HEK293 (cell line): ENCODE results near the gene CEP41.

Source experiments
- CTCF ChIP-seq: fragments of 450-650 bp; formaldehyde crosslinking; IDR thresholded peaks from 2 replicates; pipeline ENCODE4 v1.5.1; 2016; ENCODE audit warnings: missing biosample characterization, missing genetic modification characterization
- SETDB1 ChIP-seq: IDR thresholded peaks from one replicate; pipeline ENCODE4 v1.6.1; 2017; ENCODE audit warnings: mild to moderate bottlenecking, low read length, moderate library complexity, mixed read lengths; ENCODE audit not compliant: insufficient read length
- SP2 ChIP-seq: fragments of 450-650 bp; formaldehyde crosslinking; IDR thresholded peaks from 2 replicates; pipeline ENCODE4 v1.5.1; 2016; ENCODE audit warnings: missing biosample characterization, missing genetic modification characterization
- YY1 ChIP-seq: fragments of 450-650 bp; formaldehyde crosslinking; IDR thresholded peaks from 2 replicates; pipeline ENCODE4 v1.5.1; 2018; ENCODE audit warnings: missing biosample characterization, missing genetic modification characterization
- ZBTB10 ChIP-seq: fragments of 450-650 bp; formaldehyde crosslinking; IDR thresholded peaks from 2 replicates; pipeline ENCODE4 v1.5.1; 2016; ENCODE audit warnings: missing biosample characterization, missing genetic modification characterization
- ZBTB6 ChIP-seq: fragments of 450-650 bp; formaldehyde crosslinking; IDR thresholded peaks from 2 replicates; pipeline ENCODE4 v1.5.1; 2017; ENCODE audit warnings: missing biosample characterization, missing genetic modification characterization
- ZNF146 ChIP-seq: fragments of 450-650 bp; formaldehyde crosslinking; IDR thresholded peaks from 2 replicates; pipeline ENCODE4 v1.5.1; 2016; ENCODE audit warnings: missing biosample characterization, missing genetic modification characterization
- ZNF23 ChIP-seq: fragments of 450-650 bp; formaldehyde crosslinking; IDR thresholded peaks from 2 replicates; pipeline ENCODE4 v1.5.1; 2016; ENCODE audit warnings: missing biosample characterization, missing genetic modification characterization, borderline replicate concordance
- ZNF274 ChIP-seq, 2 experiments: fragments of 200-500 bp in 1 of 2; fragments of 450-650 bp in 1 of 2; sonication (Bioruptor generic) in 1 of 2; formaldehyde crosslinking in 1 of 2; IDR thresholded peaks; 2 replicates each; pipeline versions ENCODE4 v1.5.1 to v1.6.1; 2014 to 2016; ENCODE audit warnings: borderline replicate concordance in 1 of 2, inconsistent platforms in 1 of 2, low read length in 1 of 2, missing biosample characterization in 1 of 2, missing genetic modification characterization in 1 of 2
- ZNF280C ChIP-seq: fragments of 450-650 bp; formaldehyde crosslinking; IDR thresholded peaks from 2 replicates; pipeline ENCODE4 v1.5.1; 2016; ENCODE audit warnings: missing biosample characterization, missing genetic modification characterization
- ZNF350 ChIP-seq: fragments of 450-650 bp; formaldehyde crosslinking; IDR thresholded peaks from 2 replicates; pipeline ENCODE4 v1.5.0; 2017; ENCODE audit warnings: missing biosample characterization, mild to moderate bottlenecking, missing genetic modification characterization
- ZNF548 ChIP-seq: fragments of 450-650 bp; formaldehyde crosslinking; IDR thresholded peaks from 2 replicates; pipeline ENCODE4 v1.5.1; 2016; ENCODE audit warnings: missing biosample characterization, missing genetic modification characterization
- TF ChIP-seq, protein P1 (sequence below): fragments of 450-650 bp; formaldehyde crosslinking; IDR thresholded peaks from 2 replicates; pipeline ENCODE4 v1.5.1; 2016; ENCODE audit warnings: missing biosample characterization, missing genetic modification characterization

GRCh38 chr7:130398526-130399090 is 42.2 kb downstream of the CEP41 start:
- no peak for TF ChIP-seq CTCF
- no peak for TF ChIP-seq YY1 (tag by site-specific recombination)
- TF ChIP-seq, protein P1, sequence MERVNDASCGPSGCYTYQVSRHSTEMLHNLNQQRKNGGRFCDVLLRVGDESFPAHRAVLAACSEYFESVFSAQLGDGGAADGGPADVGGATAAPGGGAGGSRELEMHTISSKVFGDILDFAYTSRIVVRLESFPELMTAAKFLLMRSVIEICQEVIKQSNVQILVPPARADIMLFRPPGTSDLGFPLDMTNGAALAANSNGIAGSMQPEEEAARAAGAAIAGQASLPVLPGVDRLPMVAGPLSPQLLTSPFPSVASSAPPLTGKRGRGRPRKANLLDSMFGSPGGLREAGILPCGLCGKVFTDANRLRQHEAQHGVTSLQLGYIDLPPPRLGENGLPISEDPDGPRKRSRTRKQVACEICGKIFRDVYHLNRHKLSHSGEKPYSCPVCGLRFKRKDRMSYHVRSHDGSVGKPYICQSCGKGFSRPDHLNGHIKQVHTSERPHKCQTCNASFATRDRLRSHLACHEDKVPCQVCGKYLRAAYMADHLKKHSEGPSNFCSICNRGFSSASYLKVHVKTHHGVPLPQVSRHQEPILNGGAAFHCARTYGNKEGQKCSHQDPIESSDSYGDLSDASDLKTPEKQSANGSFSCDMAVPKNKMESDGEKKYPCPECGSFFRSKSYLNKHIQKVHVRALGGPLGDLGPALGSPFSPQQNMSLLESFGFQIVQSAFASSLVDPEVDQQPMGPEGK (tag by site-specific recombination): no peak
- no peak for TF ChIP-seq ZNF280C
- TF ChIP-seq SETDB1: no peak
- TF ChIP-seq ZBTB6 (tag by site-specific recombination): no peak
- TF ChIP-seq ZNF146 (tag by site-specific recombination): no peak
- no peak for TF ChIP-seq ZNF274 (IDR thresholded peaks at IDR 0.05; ENCODE audit: low read length)
- TF ChIP-seq ZNF274 (tag by site-specific recombination; IDR thresholded peaks at IDR 0.05; ENCODE audit: borderline replicate concordance): no peak
- TF ChIP-seq SP2 (tag by site-specific recombination): no peak
- no peak for TF ChIP-seq ZNF350 (tag by site-specific recombination)
- no peak for TF ChIP-seq ZNF23
- TF ChIP-seq ZBTB10: no peak
- no peak for TF ChIP-seq ZNF548
